OCI-LY1 (cell line): ENCODE results near the gene TMEM45A.

Experiments
- EZH2 ChIP-seq: fragments of 200-600 bp; sonication (generic), shearing (Covaris generic); IDR thresholded peaks from 2 replicates; pipeline ENCODE4 v1.8.0; 2017; ENCODE audit warnings: borderline replicate concordance, mixed run types, mild to moderate bottlenecking, antibody characterized with exemption, low read length, moderate library complexity, mixed read lengths
- TF ChIP-seq, protein P1 (sequence below): fragments of 200-600 bp; sonication (generic), shearing (Covaris generic); IDR thresholded peaks from 2 replicates; pipeline ENCODE4 v1.5.1; 2017; ENCODE audit warnings: mild to moderate bottlenecking, antibody characterized with exemption, low read length, moderate library complexity, mixed read lengths

DNA sequence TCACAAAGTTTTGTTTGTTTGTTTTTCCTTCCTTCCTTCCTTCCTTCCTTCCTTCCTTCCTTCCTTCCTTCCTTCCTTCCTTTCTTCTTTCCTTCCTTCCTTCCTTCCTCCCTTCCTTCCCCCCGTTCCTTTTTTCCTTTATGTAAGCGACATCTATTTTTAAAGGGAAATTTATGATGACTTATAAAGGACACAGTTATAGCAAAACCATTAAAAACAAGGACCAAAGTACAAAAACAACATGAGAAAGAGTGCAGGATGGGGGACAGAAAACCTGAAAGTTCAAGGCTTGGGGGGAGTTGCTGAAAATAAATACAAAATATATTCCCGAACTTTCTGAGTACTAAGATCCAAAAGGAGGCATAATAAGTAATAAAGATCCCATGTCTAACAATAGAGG is 118.8 kb downstream of the TMEM45A start:
- TF ChIP-seq, protein P1, sequence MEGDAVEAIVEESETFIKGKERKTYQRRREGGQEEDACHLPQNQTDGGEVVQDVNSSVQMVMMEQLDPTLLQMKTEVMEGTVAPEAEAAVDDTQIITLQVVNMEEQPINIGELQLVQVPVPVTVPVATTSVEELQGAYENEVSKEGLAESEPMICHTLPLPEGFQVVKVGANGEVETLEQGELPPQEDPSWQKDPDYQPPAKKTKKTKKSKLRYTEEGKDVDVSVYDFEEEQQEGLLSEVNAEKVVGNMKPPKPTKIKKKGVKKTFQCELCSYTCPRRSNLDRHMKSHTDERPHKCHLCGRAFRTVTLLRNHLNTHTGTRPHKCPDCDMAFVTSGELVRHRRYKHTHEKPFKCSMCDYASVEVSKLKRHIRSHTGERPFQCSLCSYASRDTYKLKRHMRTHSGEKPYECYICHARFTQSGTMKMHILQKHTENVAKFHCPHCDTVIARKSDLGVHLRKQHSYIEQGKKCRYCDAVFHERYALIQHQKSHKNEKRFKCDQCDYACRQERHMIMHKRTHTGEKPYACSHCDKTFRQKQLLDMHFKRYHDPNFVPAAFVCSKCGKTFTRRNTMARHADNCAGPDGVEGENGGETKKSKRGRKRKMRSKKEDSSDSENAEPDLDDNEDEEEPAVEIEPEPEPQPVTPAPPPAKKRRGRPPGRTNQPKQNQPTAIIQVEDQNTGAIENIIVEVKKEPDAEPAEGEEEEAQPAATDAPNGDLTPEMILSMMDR = no peak
- no peak for TF ChIP-seq EZH2
